DND-41 (cell line): ENCODE measurements around the gene KIR2DL1.
"Not testable (repeated sequence)": the region's sequence is repeated elsewhere in the genome, so short reads cannot be mapped to it uniquely, and the experiment has no call there.

Experiments
- ATAC-seq: fragments of 200-7000 bp; cut with Tn5 transposase; 3 replicates; pipeline ENCODE4 v1.9.1; 2021; ENCODE audit warnings: low read depth; ENCODE audit not compliant: insufficient read depth
- DNase-seq: peaks from one replicate; pipeline ENCODE4 v3.0.0-alpha.2; 2020
- H2AFZ ChIP-seq: 2 replicates; pipeline ENCODE4 v1.6.0; 2012; ENCODE audit warnings: low read depth, low read length
- H3K27ac ChIP-seq: 2 replicates; pipeline ENCODE4 v1.5.1; 2012; ENCODE audit warnings: low read length, inconsistent platforms
- H3K27me3 ChIP-seq: fragments of 200-600 bp; sonication (generic); 2 replicates; pipeline ENCODE4 v1.6.0; 2012; ENCODE audit warnings: low read length, mild to moderate bottlenecking, inconsistent platforms; ENCODE audit not compliant: insufficient read depth, poor library complexity
- H3K36me3 ChIP-seq: 2 replicates; pipeline ENCODE4 v1.5.1; 2012; ENCODE audit warnings: low read length, inconsistent platforms; ENCODE audit not compliant: insufficient read depth
- H3K4me1 ChIP-seq: 2 replicates; pipeline ENCODE4 v1.5.1; 2012; ENCODE audit warnings: mild to moderate bottlenecking, low read length; ENCODE audit not compliant: insufficient read depth
- H3K4me2 ChIP-seq: 2 replicates; pipeline ENCODE4 v1.6.0; 2012; ENCODE audit warnings: mild to moderate bottlenecking, moderate library complexity, low read length, inconsistent platforms; ENCODE audit not compliant: insufficient read depth
- H3K4me3 ChIP-seq, 2 experiments: fragments of 200-600 bp in 1 of 2; shearing (Covaris generic) in 1 of 2; 2 replicates each; pipeline ENCODE4 v1.5.1; 2012 to 2016; ENCODE audit warnings: inconsistent platforms in 2 of 2, low read length in 2 of 2, mild to moderate bottlenecking in 2 of 2, low read depth in 1 of 2, moderate library complexity in 1 of 2
- H3K79me2 ChIP-seq: 2 replicates; pipeline ENCODE4 v1.6.0; 2012; ENCODE audit warnings: low read length, inconsistent platforms; ENCODE audit not compliant: insufficient read depth
- H3K9ac ChIP-seq: 2 replicates; pipeline ENCODE4 v1.6.0; 2012; ENCODE audit warnings: low read depth, mild to moderate bottlenecking, inconsistent platforms, low read length, moderate library complexity
- H3K9me3 ChIP-seq: 2 replicates; pipeline ENCODE4 v1.5.1; 2012; ENCODE audit warnings: low read length, moderate library complexity, mild to moderate bottlenecking, inconsistent platforms; ENCODE audit not compliant: insufficient read depth, severe bottlenecking
- H4K20me1 ChIP-seq: 2 replicates; pipeline ENCODE4 v1.6.0; 2012; ENCODE audit warnings: low read length; ENCODE audit not compliant: insufficient read depth

Gene KIR2DL1

GRCh38 chr19:54775095-54775815 lies 5.7 kb downstream of the KIR2DL1 start:
- H3K9ac ChIP-seq, H2AFZ ChIP-seq: not testable (repeated sequence)

GRCh38 chr19:54775830-54776229 lies 6.2 kb downstream of the KIR2DL1 start:
- not testable (repeated sequence) for H3K4me2 ChIP-seq, H4K20me1 ChIP-seq, H3K4me1 ChIP-seq, H3K4me3 ChIP-seq, H3K27me3 ChIP-seq, H3K9ac ChIP-seq, DNase-seq, H3K36me3 ChIP-seq, H3K9me3 ChIP-seq, H3K79me2 ChIP-seq, H2AFZ ChIP-seq, ATAC-seq, H3K27ac ChIP-seq

More at GRCh38 chr19:54775095-54775815, 5.7 kb downstream of the KIR2DL1 start:
- H3K27ac ChIP-seq, H3K4me1 ChIP-seq, DNase-seq, H4K20me1 ChIP-seq, H3K36me3 ChIP-seq, H3K27me3 ChIP-seq, H3K9me3 ChIP-seq, H3K4me2 ChIP-seq, H3K4me3 ChIP-seq, H3K79me2 ChIP-seq, ATAC-seq: not testable (repeated sequence)

GRCh38 chr19:54777851-54778250 lies 8.3 kb downstream of the KIR2DL1 start:
- not testable (repeated sequence) for DNase-seq, H3K4me2 ChIP-seq, H3K36me3 ChIP-seq, H3K9ac ChIP-seq, H3K79me2 ChIP-seq, H3K27ac ChIP-seq, H3K27me3 ChIP-seq, H3K4me3 ChIP-seq, H3K4me1 ChIP-seq, H4K20me1 ChIP-seq, H2AFZ ChIP-seq, ATAC-seq, H3K9me3 ChIP-seq

GRCh38 chr19:54778896-54779295 lies 9.3 kb downstream of the KIR2DL1 start:
- not testable (repeated sequence) for H3K36me3 ChIP-seq, H3K79me2 ChIP-seq, H3K27ac ChIP-seq, H3K4me1 ChIP-seq, H3K9me3 ChIP-seq, H3K27me3 ChIP-seq, H3K4me2 ChIP-seq, ATAC-seq, H2AFZ ChIP-seq, DNase-seq, H4K20me1 ChIP-seq, H3K9ac ChIP-seq, H3K4me3 ChIP-seq

GRCh38 chr19:54782916-54783315 lies 13.3 kb downstream of the KIR2DL1 start:
- H3K27me3 ChIP-seq, H4K20me1 ChIP-seq, H3K79me2 ChIP-seq, ATAC-seq, H3K9me3 ChIP-seq, H3K4me1 ChIP-seq, H3K9ac ChIP-seq, H3K27ac ChIP-seq, H3K4me3 ChIP-seq, H3K4me2 ChIP-seq, H3K36me3 ChIP-seq, H2AFZ ChIP-seq, DNase-seq: not testable (repeated sequence)

- not testable (repeated sequence) for H3K36me3 ChIP-seq, H3K27me3 ChIP-seq, H3K9me3 ChIP-seq, ATAC-seq, H2AFZ ChIP-seq, H3K4me2 ChIP-seq, H3K27ac ChIP-seq, H3K79me2 ChIP-seq, DNase-seq, H4K20me1 ChIP-seq, H3K9ac ChIP-seq, H3K4me1 ChIP-seq, H3K4me3 ChIP-seq
Measured at GRCh38 chr19:54786091-54786723, 16.6 kb downstream of the KIR2DL1 start.

- not testable (repeated sequence) for DNase-seq, H3K9ac ChIP-seq, H3K9me3 ChIP-seq, H3K27me3 ChIP-seq, H3K27ac ChIP-seq, H3K4me2 ChIP-seq, H3K4me1 ChIP-seq, H3K79me2 ChIP-seq, H4K20me1 ChIP-seq, H2AFZ ChIP-seq, H3K36me3 ChIP-seq, ATAC-seq, H3K4me3 ChIP-seq
Measured at GRCh38 chr19:54788154-54788553, 18.6 kb downstream of the KIR2DL1 start.
